ENCODE data around the gene MYL5.

Gene MYL5

DNA sequence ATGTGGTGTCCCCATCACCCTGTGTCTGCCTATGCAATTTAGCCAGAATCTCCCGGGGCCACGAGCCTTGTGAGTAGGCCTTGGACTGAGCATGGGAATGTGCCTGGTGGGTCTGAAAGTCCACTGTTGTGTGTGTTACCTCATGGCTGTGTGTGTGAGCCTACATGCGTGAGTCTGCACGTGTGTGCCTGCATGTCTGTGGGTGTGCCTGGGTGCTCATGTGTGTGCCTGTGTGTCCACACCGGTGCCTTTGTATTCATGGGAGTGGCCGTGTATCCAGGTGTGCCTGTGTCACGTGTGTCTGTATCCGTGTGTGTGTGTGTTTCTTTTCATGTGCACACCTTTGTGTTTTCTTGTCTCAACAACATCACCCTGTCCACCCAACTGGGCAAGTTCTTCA is 14.5 kb upstream of the MYL5 start:
- Histone ChIP-seq H3K27me3 (ENCODE audit: insufficient read depth, poor library complexity, severe bottlenecking) (peaks cover 10% of the 10 kb centered on the region), H3K4me3 (replicated peaks; ENCODE audit: insufficient read depth, low read length) (no peak overlapping the region), H3K27ac (replicated peaks) (no peak overlapping the region)
- TF ChIP-seq, protein P1, sequence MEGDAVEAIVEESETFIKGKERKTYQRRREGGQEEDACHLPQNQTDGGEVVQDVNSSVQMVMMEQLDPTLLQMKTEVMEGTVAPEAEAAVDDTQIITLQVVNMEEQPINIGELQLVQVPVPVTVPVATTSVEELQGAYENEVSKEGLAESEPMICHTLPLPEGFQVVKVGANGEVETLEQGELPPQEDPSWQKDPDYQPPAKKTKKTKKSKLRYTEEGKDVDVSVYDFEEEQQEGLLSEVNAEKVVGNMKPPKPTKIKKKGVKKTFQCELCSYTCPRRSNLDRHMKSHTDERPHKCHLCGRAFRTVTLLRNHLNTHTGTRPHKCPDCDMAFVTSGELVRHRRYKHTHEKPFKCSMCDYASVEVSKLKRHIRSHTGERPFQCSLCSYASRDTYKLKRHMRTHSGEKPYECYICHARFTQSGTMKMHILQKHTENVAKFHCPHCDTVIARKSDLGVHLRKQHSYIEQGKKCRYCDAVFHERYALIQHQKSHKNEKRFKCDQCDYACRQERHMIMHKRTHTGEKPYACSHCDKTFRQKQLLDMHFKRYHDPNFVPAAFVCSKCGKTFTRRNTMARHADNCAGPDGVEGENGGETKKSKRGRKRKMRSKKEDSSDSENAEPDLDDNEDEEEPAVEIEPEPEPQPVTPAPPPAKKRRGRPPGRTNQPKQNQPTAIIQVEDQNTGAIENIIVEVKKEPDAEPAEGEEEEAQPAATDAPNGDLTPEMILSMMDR (IDR thresholded peaks at IDR 0.05; ENCODE audit: insufficient read depth, low read length): no peak
- no peak for TF ChIP-seq POLR2AphosphoS5 (IDR thresholded peaks at IDR 0.05; ENCODE audit: low read depth)
- no peak for DNase-seq (ENCODE audit: low read depth in 1 of 2, low spot score in 1 of 2)

DNA sequence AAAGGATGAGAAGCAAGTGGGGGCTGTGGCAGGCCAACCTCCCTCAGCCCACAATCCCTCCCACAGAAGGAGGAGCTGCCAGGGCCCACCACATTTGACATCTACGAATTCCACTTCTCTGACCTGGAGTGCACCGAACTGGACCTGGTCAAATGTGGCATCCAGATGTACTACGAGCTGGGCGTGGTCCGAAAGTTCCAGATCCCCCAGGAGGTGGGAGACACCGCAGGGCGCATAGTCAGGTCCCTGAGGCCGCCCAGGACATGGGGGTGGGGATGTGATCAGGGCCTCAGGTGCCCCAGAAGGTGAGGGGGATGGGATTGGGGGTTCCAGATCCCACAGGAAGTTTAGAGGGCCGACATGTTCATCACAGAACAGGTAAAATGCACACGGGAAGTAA is 13.9 kb upstream of the MYL5 start:
- no peak for DNase-seq (ENCODE audit: low read depth in 1 of 2, low spot score in 1 of 2)
- no peak for TF ChIP-seq SPI1 (IDR thresholded peaks at IDR 0.05; ENCODE audit: borderline replicate concordance, low read depth)
- TF ChIP-seq GABPA (IDR thresholded peaks at IDR 0.05; ENCODE audit: low read depth): no peak
- TF ChIP-seq, protein P2, sequence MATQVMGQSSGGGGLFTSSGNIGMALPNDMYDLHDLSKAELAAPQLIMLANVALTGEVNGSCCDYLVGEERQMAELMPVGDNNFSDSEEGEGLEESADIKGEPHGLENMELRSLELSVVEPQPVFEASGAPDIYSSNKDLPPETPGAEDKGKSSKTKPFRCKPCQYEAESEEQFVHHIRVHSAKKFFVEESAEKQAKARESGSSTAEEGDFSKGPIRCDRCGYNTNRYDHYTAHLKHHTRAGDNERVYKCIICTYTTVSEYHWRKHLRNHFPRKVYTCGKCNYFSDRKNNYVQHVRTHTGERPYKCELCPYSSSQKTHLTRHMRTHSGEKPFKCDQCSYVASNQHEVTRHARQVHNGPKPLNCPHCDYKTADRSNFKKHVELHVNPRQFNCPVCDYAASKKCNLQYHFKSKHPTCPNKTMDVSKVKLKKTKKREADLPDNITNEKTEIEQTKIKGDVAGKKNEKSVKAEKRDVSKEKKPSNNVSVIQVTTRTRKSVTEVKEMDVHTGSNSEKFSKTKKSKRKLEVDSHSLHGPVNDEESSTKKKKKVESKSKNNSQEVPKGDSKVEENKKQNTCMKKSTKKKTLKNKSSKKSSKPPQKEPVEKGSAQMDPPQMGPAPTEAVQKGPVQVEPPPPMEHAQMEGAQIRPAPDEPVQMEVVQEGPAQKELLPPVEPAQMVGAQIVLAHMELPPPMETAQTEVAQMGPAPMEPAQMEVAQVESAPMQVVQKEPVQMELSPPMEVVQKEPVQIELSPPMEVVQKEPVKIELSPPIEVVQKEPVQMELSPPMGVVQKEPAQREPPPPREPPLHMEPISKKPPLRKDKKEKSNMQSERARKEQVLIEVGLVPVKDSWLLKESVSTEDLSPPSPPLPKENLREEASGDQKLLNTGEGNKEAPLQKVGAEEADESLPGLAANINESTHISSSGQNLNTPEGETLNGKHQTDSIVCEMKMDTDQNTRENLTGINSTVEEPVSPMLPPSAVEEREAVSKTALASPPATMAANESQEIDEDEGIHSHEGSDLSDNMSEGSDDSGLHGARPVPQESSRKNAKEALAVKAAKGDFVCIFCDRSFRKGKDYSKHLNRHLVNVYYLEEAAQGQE (IDR thresholded peaks at IDR 0.05; ENCODE audit: insufficient replicate concordance, low read depth): no peak
- TF ChIP-seq POLR2AphosphoS5 (IDR thresholded peaks at IDR 0.05; ENCODE audit: low read depth): no peak
- TF ChIP-seq, protein P1 (IDR thresholded peaks at IDR 0.05; ENCODE audit: insufficient read depth, low read length): no peak
- Histone ChIP-seq H3K27me3 (ENCODE audit: insufficient read depth, poor library complexity, severe bottlenecking) (peaks cover 10% of the 10 kb centered on the region), H3K4me3 (replicated peaks; ENCODE audit: insufficient read depth, low read length) (no peak overlapping the region), H3K27ac (replicated peaks) (no peak overlapping the region)

DNA sequence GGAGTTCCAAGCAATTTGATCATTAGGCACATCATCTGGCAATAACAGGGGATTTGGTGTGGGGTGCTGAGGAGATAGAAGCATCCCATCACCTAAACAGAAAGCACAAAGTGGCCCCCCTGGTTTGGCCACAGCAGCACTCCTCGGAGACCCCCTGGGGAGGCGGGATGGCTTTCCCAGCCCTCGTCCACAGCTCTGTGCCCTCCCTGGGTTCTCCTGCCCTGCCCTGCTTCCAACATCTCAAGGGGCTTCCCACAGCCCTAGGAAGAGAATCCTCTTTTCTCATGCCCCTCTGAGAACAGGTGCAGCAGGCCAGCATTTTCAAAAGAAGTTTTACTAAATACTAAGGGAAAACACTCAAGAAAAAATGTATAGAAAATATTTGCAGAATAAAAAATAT is 13.1 kb upstream of the MYL5 start:
- no peak overlapping the region for H3K4me3 ChIP-seq (replicated peaks; ENCODE audit: insufficient read depth, low read length)

More for the DNA sequence above, 13.1 kb upstream of the MYL5 start:
- peaks cover 10% of the 10 kb centered on the region for H3K27me3 ChIP-seq (ENCODE audit: insufficient read depth, poor library complexity, severe bottlenecking)
- no peak overlapping the region for H3K27ac ChIP-seq (replicated peaks)
- no peak for DNase-seq (ENCODE audit: low read depth in 1 of 2, low spot score in 1 of 2)
- TF ChIP-seq, protein P2 (IDR thresholded peaks at IDR 0.05; ENCODE audit: insufficient replicate concordance, low read depth): no peak
- TF ChIP-seq, protein P1 (IDR thresholded peaks at IDR 0.05; ENCODE audit: insufficient read depth, low read length): no peak
- TF ChIP-seq SPI1 (IDR thresholded peaks at IDR 0.05; ENCODE audit: borderline replicate concordance, low read depth): no peak
- TF ChIP-seq POLR2AphosphoS5 (IDR thresholded peaks at IDR 0.05; ENCODE audit: low read depth): no peak
- TF ChIP-seq GABPA (IDR thresholded peaks at IDR 0.05; ENCODE audit: low read depth): no peak

Measured in HL-60 (cell line).